Loucy (cell line): Measurements from ENCODE around the gene MBD6.
A peak's percentile ranks its signal among the peaks of the same experiment; 100 is the strongest.

Source experiments
- H2AFZ ChIP-seq: fragments of 200-600 bp; sonication (generic); 2 replicates; pipeline ENCODE4 v1.6.0; 2016; ENCODE audit warnings: antibody characterized with exemption, mild to moderate bottlenecking, low read length, moderate library complexity
- H3F3A ChIP-seq: fragments of 200-600 bp; 2 replicates; pipeline ENCODE4 v1.6.0; 2016; ENCODE audit warnings: antibody characterized with exemption, low read depth, mild to moderate bottlenecking
- H3K27me3 ChIP-seq: fragments of 200-600 bp; sonication (generic); 2 replicates; pipeline ENCODE4 v1.6.1; 2014; ENCODE audit warnings: low read length, mild to moderate bottlenecking; ENCODE audit not compliant: insufficient read depth, poor library complexity, severe bottlenecking
- H3K36me3 ChIP-seq: fragments of 200-600 bp; sonication (generic); 2 replicates; pipeline ENCODE4 v1.6.1; 2016; ENCODE audit warnings: low read length; ENCODE audit not compliant: insufficient read depth
- H3K4me1 ChIP-seq: fragments of 200-600 bp; sonication (generic); 2 replicates; pipeline ENCODE4 v1.5.1; 2014; ENCODE audit warnings: low read length, mild to moderate bottlenecking; ENCODE audit not compliant: insufficient read depth, poor library complexity, severe bottlenecking
- H3K4me2 ChIP-seq: fragments of 200-600 bp; sonication (generic); 2 replicates; pipeline ENCODE4 v1.6.0; 2014; ENCODE audit warnings: antibody characterized with exemption, low read length, low read depth, mild to moderate bottlenecking; ENCODE audit not compliant: poor library complexity, severe bottlenecking
- H3K4me3 ChIP-seq: fragments of 200-600 bp; sonication (generic); 2 replicates; pipeline ENCODE4 v1.5.1; 2014; ENCODE audit warnings: low read length, mild to moderate bottlenecking, mixed read lengths; ENCODE audit not compliant: poor library complexity, severe bottlenecking
- H3K79me2 ChIP-seq: fragments of 200-600 bp; sonication (generic); 2 replicates; pipeline ENCODE4 v1.6.1; 2014; ENCODE audit warnings: low read length; ENCODE audit not compliant: insufficient read depth
- H3K9ac ChIP-seq: fragments of 200-600 bp; sonication (generic); 2 replicates; pipeline ENCODE4 v1.6.0; 2014; ENCODE audit warnings: mild to moderate bottlenecking, low read depth, low read length, moderate library complexity; ENCODE audit not compliant: poor library complexity, severe bottlenecking
- H3K9me2 ChIP-seq: fragments of 200-600 bp; sonication (generic); replicated peaks from 2 replicates; pipeline ENCODE4 v1.6.1; 2016; ENCODE audit warnings: low read depth, low read length, mixed read lengths
- H3K9me3 ChIP-seq: fragments of 200-600 bp; sonication (generic); 2 replicates; pipeline ENCODE4 v1.6.1; 2014; ENCODE audit warnings: mild to moderate bottlenecking, antibody characterized with exemption, low read length, low read depth; ENCODE audit not compliant: insufficient read depth
- H4K20me1 ChIP-seq: fragments of 200-600 bp; sonication (generic); 2 replicates; pipeline ENCODE4 v1.6.0; 2014; ENCODE audit warnings: antibody characterized with exemption, low read length, mild to moderate bottlenecking; ENCODE audit not compliant: insufficient read depth, poor library complexity, severe bottlenecking
- CTCF ChIP-seq: fragments of 200-600 bp; sonication (generic); conservative IDR thresholded peaks from 2 replicates; pipeline ENCODE4 v1.5.1; 2014; ENCODE audit warnings: mild to moderate bottlenecking, antibody characterized with exemption, low read length
- EZH2phosphoT487 ChIP-seq: fragments of 200-600 bp; IDR thresholded peaks from 2 replicates; pipeline ENCODE4 v1.6.1; 2018; ENCODE audit warnings: antibody characterized with exemption, mild to moderate bottlenecking, moderate library complexity, borderline replicate concordance

Gene MBD6

GRCh38 chr12:57549909-57550640, 27.5 kb downstream of the MBD6 start, which contains the start of gene KIF5A:
TSS of gene KIF5A (plus strand) at chr12:57550044. CDS start at chr12:57550272, 228 bp downstream.
- H3K36me3 ChIP-seq = no peaks in the 10 kb centered on the region
- peak within 1 kb of the TSS; percentile 58 for H2AFZ ChIP-seq
- peaks cover 20% of the 10 kb centered on the region for H3K4me1 ChIP-seq
- peaks cover 19% of the 10 kb centered on the region for H3K79me2 ChIP-seq
- H3K4me2 ChIP-seq = peak within 1 kb of the TSS; percentile 42
- no peaks in the 10 kb centered on the region for H3F3A ChIP-seq
- peaks cover 9% of the 10 kb centered on the region for H4K20me1 ChIP-seq
- H3K9me3 ChIP-seq = no peaks in the 10 kb centered on the region
- H3K9ac ChIP-seq = no peak within 1 kb of the TSS
- H3K27me3 ChIP-seq = no peaks in the 10 kb centered on the region
- no peaks in the 10 kb centered on the region for H3K9me2 ChIP-seq
- TF ChIP-seq CTCF (no peak), EZH2phosphoT487 (no peak)
- H3K4me3 ChIP-seq = peak within 1 kb of the TSS; percentile 51

GRCh38 chr12:57550641-57551549, 28.3 kb downstream of the MBD6 start:
- H3K4me1 ChIP-seq = peaks cover 12% of the 10 kb centered on the region
- no peak overlapping the region for H2AFZ ChIP-seq
- H3K9me3 ChIP-seq = no peaks in the 10 kb centered on the region
- H3K36me3 ChIP-seq = no peaks in the 10 kb centered on the region
- H3K4me3 ChIP-seq = no peak overlapping the region
- no peak for TF ChIP-seq CTCF
- no peak for TF ChIP-seq EZH2phosphoT487
- no peaks in the 10 kb centered on the region for H3F3A ChIP-seq
- no peaks in the 10 kb centered on the region for H3K27me3 ChIP-seq
- no peak overlapping the region for H3K4me2 ChIP-seq
- no peak overlapping the region for H3K9ac ChIP-seq
- no peaks in the 10 kb centered on the region for H3K9me2 ChIP-seq
- peaks cover 3% of the 10 kb centered on the region for H4K20me1 ChIP-seq
- H3K79me2 ChIP-seq = peaks cover 10% of the 10 kb centered on the region

GRCh38 chr12:57551637-57552305, 29.1 kb downstream of the MBD6 start:
- H3K4me1 ChIP-seq = peaks cover 6% of the 10 kb centered on the region
- H3K9ac ChIP-seq = no peak overlapping the region
- H3K9me3 ChIP-seq = no peaks in the 10 kb centered on the region
- no peaks in the 10 kb centered on the region for H3K36me3 ChIP-seq
- H3F3A ChIP-seq = no peaks in the 10 kb centered on the region
- no peaks in the 10 kb centered on the region for H4K20me1 ChIP-seq
- no peak overlapping the region for H3K4me3 ChIP-seq
- H3K79me2 ChIP-seq = peaks cover 2% of the 10 kb centered on the region; the same call in 1 of the 2 replicates
- no peaks in the 10 kb centered on the region for H3K9me2 ChIP-seq
- H2AFZ ChIP-seq = no peak overlapping the region
- H3K4me2 ChIP-seq = no peak overlapping the region
- TF ChIP-seq CTCF = no peak
- no peak for TF ChIP-seq EZH2phosphoT487
- H3K27me3 ChIP-seq = no peaks in the 10 kb centered on the region
